GM12874 (cell line): ENCODE measurements around the gene CELF4.

ENCODE experiments used
- CTCF ChIP-seq: IDR thresholded peaks from 2 replicates; pipeline ENCODE4 v1.5.1; 2011; ENCODE audit warnings: low read depth, mild to moderate bottlenecking, control low read depth, low read length, moderate library complexity; ENCODE audit not compliant: insufficient read depth

The CELF4 gene

GRCh38 chr18:37339701-37340215 is 225.8 kb downstream of the CELF4 start:
- no peak for TF ChIP-seq CTCF

GRCh38 chr18:37336568-37337285 is 228.9 kb downstream of the CELF4 start:
- TF ChIP-seq CTCF, result no peak

GRCh38 chr18:37335409-37335736 is 230.2 kb downstream of the CELF4 start:
- TF ChIP-seq CTCF, result no peak

- no peak for TF ChIP-seq CTCF
Measured at GRCh38 chr18:37334631-37335408, 230.8 kb downstream of the CELF4 start.

- TF ChIP-seq CTCF, result no peak
Measured at GRCh38 chr18:37332628-37333420, 232.8 kb downstream of the CELF4 start.

- no peak for TF ChIP-seq CTCF
Measured at GRCh38 chr18:37332219-37332618, 233.4 kb downstream of the CELF4 start.

- no peak for TF ChIP-seq CTCF
Measured at GRCh38 chr18:37330173-37330572, 235.4 kb downstream of the CELF4 start.
